K562 (cell line): ENCODE results near the gene HBQ1. TPM values are rescaled to one million over a fixed set of nuclear protein-coding genes. Genes with fewer than 3 reads are reported as not detected.

ENCODE experiments used
- ARID2 ChIP-seq: fragments of 450-650 bp; IDR thresholded peaks from 2 replicates; pipeline ENCODE4 v1.6.1; 2017; ENCODE audit warnings: antibody characterized with exemption, mild to moderate bottlenecking
- BCL6 ChIP-seq: fragments of 250-450 bp; sonication (Bioruptor Pico); IDR thresholded peaks from 2 replicates; pipeline ENCODE4 v1.4.0; 2020
- DDX20 ChIP-seq: fragments of 450-650 bp; IDR thresholded peaks from 2 replicates; pipeline ENCODE4 v1.6.1; 2016; ENCODE audit warnings: missing genetic modification characterization, low read depth, mild to moderate bottlenecking, missing compliant biosample characterization, moderate library complexity
- E2F5 ChIP-seq: sonication (generic); formaldehyde crosslinking; IDR thresholded peaks from 2 replicates; pipeline ENCODE4 v1.8.0; 2022; ENCODE audit warnings: mild to moderate bottlenecking, missing genetic modification reagents
- ERF ChIP-seq: fragments of 450-650 bp; formaldehyde crosslinking; IDR thresholded peaks from 2 replicates; pipeline ENCODE4 v1.4.0; 2020; ENCODE audit warnings: mild to moderate bottlenecking, mixed read lengths
- FOXK2 ChIP-seq, 2 experiments: fragments of 450-650 bp; IDR thresholded peaks in 1 of 2; conservative IDR thresholded peaks in 1 of 2; 2 replicates each; pipeline ENCODE4 v1.6.1; 2016; ENCODE audit warnings: low read depth in 2 of 2, mild to moderate bottlenecking in 1 of 2
- HDGF ChIP-seq: fragments of 450-650 bp; IDR thresholded peaks from 2 replicates; pipeline ENCODE4 v1.6.1; 2016
- HLTF ChIP-seq: fragments of 450-650 bp; IDR thresholded peaks from 2 replicates; pipeline ENCODE4 v1.6.1; 2016
- HMGXB4 ChIP-seq: sonication (generic); formaldehyde crosslinking; IDR thresholded peaks from 2 replicates; pipeline ENCODE4 v1.8.1; 2023; ENCODE audit warnings: mild to moderate bottlenecking, missing genetic modification reagents
- HOXB6 ChIP-seq: fragments of 250-450 bp; sonication (Bioruptor Pico); IDR thresholded peaks from 2 replicates; pipeline ENCODE4 v1.5.1; 2022; ENCODE audit warnings: mild to moderate bottlenecking, borderline replicate concordance
- MAX ChIP-seq: sonication (generic); formaldehyde crosslinking; IDR thresholded peaks from 2 replicates; pipeline ENCODE4 v1.9.0; 2022; ENCODE audit warnings: mild to moderate bottlenecking, missing genetic modification reagents
- MTA3 ChIP-seq: fragments of 450-650 bp; formaldehyde crosslinking; IDR thresholded peaks from 2 replicates; pipeline ENCODE4 v1.6.1; 2017; ENCODE audit warnings: mild to moderate bottlenecking, borderline replicate concordance
- NCOA4 ChIP-seq: fragments of 450-650 bp; IDR thresholded peaks from 2 replicates; pipeline ENCODE4 v1.6.1; 2018; ENCODE audit warnings: mild to moderate bottlenecking; ENCODE audit not compliant: partially characterized antibody
- POLR2AphosphoS2 ChIP-seq: IDR thresholded peaks from 2 replicates; pipeline ENCODE4 v1.6.1; 2012; ENCODE audit warnings: low read length, improper control_type of control experiment
- SMARCA4 ChIP-seq: fragments of 450-650 bp; IDR thresholded peaks from 2 replicates; pipeline ENCODE4 v1.6.1; 2016
- SMARCC2 ChIP-seq: fragments of 450-650 bp; IDR thresholded peaks from 2 replicates; pipeline ENCODE4 v1.6.1; 2017; ENCODE audit warnings: antibody characterized with exemption, moderate library complexity, mild to moderate bottlenecking, low read depth
- SMC3 ChIP-seq: conservative IDR thresholded peaks from 2 replicates; pipeline ENCODE4 v1.6.1; 2011; ENCODE audit warnings: low read depth, low read length, improper control_type of control experiment; ENCODE audit not compliant: insufficient read depth
- ZNF57 ChIP-seq: fragments of 450-650 bp; formaldehyde crosslinking; IDR thresholded peaks from 2 replicates; pipeline ENCODE4 v1.4.0; 2020; ENCODE audit warnings: mild to moderate bottlenecking, moderate library complexity
- polyA plus RNA-seq, 8 experiments: library from polyadenylated mRNA; depleted of rRNA in 4 of 8; stranded (reverse) in 5 of 8; unstranded in 3 of 8; fragments of >200 nt; fragmentation: Nextera tagmentation in 2 of 8; fragmentation: Illumina TruSeq in 1 of 8; extraction: Ambion mirVana in 2 of 8; extraction: Trizol in 1 of 8; gene quantifications; 2 replicates each; pipeline versions ENCODE4 v1.2.1 to v1.2.3, GENCODE V29; 2011 to 2014; ENCODE audit warnings: inconsistent platforms in 1 of 8, missing spikeins in 1 of 8
- total RNA-seq, 7 experiments: library from RNA; depleted of rRNA in 6 of 7; stranded (reverse); fragments of >200 nt in 6 of 7; fragmentation: Illumina TruSeq in 2 of 7; extraction: Trizol in 2 of 7; gene quantifications; 2 replicates each; pipeline versions ENCODE4 v1.2.1 to v1.2.3, GENCODE V29; 2011 to 2021; ENCODE audit warnings: low replicate concordance in 1 of 7
- TF ChIP-seq, protein P1 (sequence below), 2 experiments: fragments of 450-650 bp; formaldehyde crosslinking in 1 of 2; IDR thresholded peaks; 2 replicates each; pipeline versions ENCODE4 v1.4.0 to v1.6.1; 2014 to 2020; ENCODE audit warnings: mild to moderate bottlenecking in 2 of 2, borderline replicate concordance in 1 of 2, low read depth in 1 of 2

HBQ1 gene
- total and polyA plus RNA-seq, 9 of the 15 experiments (the other 6 are each of a cell fraction or from before 2014, with no cell fraction given), result 2.3 to 190 (median 19.8) TPM

GRCh38 chr16:181565-182021, 1.3 kb downstream of the HBQ1 start (continued):
- no peak for TF ChIP-seq HMGXB4 (CRISPR knock-in tag)
- 0 out of 2 replicates have a peak, but pooled peaks have one; percentile 3 for TF ChIP-seq ERF (CRISPR knock-in tag)
- no peak for TF ChIP-seq ZNF57 (CRISPR knock-in tag)
- TF ChIP-seq SMC3, result peak; percentile 94; the same call in 1 of the 2 replicates
- TF ChIP-seq SMARCC2, result 0 out of 2 replicates have a peak, but pooled peaks have one; percentile 71
- TF ChIP-seq FOXK2 (conservative IDR thresholded peaks at IDR 0.05 in 1 of 2, IDR thresholded peaks at IDR 0.05 in 1 of 2; ENCODE audit: low read depth in 2 of 2), result no peak
- TF ChIP-seq BCL6, result no peak
- TF ChIP-seq ARID2, result peak; percentile 94
- TF ChIP-seq, protein P1, sequence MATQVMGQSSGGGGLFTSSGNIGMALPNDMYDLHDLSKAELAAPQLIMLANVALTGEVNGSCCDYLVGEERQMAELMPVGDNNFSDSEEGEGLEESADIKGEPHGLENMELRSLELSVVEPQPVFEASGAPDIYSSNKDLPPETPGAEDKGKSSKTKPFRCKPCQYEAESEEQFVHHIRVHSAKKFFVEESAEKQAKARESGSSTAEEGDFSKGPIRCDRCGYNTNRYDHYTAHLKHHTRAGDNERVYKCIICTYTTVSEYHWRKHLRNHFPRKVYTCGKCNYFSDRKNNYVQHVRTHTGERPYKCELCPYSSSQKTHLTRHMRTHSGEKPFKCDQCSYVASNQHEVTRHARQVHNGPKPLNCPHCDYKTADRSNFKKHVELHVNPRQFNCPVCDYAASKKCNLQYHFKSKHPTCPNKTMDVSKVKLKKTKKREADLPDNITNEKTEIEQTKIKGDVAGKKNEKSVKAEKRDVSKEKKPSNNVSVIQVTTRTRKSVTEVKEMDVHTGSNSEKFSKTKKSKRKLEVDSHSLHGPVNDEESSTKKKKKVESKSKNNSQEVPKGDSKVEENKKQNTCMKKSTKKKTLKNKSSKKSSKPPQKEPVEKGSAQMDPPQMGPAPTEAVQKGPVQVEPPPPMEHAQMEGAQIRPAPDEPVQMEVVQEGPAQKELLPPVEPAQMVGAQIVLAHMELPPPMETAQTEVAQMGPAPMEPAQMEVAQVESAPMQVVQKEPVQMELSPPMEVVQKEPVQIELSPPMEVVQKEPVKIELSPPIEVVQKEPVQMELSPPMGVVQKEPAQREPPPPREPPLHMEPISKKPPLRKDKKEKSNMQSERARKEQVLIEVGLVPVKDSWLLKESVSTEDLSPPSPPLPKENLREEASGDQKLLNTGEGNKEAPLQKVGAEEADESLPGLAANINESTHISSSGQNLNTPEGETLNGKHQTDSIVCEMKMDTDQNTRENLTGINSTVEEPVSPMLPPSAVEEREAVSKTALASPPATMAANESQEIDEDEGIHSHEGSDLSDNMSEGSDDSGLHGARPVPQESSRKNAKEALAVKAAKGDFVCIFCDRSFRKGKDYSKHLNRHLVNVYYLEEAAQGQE (IDR thresholded peaks at IDR 0.05; ENCODE audit: borderline replicate concordance), result peak; percentile 89; the same call in 1 of the 2 replicates
- TF ChIP-seq, protein P1 (CRISPR knock-in tag; IDR thresholded peaks at IDR 0.05; ENCODE audit: low read depth), result no peak; the same call in none of the 2 replicates
- no peak for TF ChIP-seq MTA3
- peak; percentile 4; the same call in 1 of the 2 replicates for TF ChIP-seq MAX (CRISPR knock-in tag)
- no peak for TF ChIP-seq DDX20 (tag)
- no peak for TF ChIP-seq E2F5 (CRISPR knock-in tag)
- peak; percentile 70; the same call in 1 of the 2 replicates for TF ChIP-seq SMARCA4
- TF ChIP-seq HOXB6 (CRISPR knock-in tag), result no peak
- TF ChIP-seq POLR2AphosphoS2, result 0 out of 2 replicates have a peak, but pooled peaks have one; percentile 78
- TF ChIP-seq NCOA4, result no peak
- no peak for TF ChIP-seq HLTF
- no peak for TF ChIP-seq HDGF
